Lower leg skin (tissue), 4 donors: ENCODE measurements around the gene TMPRSS9. TPM values are rescaled to one million over a fixed set of nuclear protein-coding genes. Genes with fewer than 3 reads are reported as not detected.

ENCODE experiments used
- DNase-seq, 2 donors: peaks; one replicate each; pipeline ENCODE4 v3.0.0-alpha.2; 2019; ENCODE audit warnings: low spot score in 2 of 2
- H3K4me3 ChIP-seq: fragments of 200-600 bp; sonication (generic); 2 replicates; pipeline ENCODE4 v1.5.1; 2017; ENCODE audit warnings: mild to moderate bottlenecking, low read depth; ENCODE audit not compliant: poor library complexity, severe bottlenecking
- CTCF ChIP-seq, 3 donors: fragments of 450-650 bp; IDR thresholded peaks; one replicate each; pipeline ENCODE4 v1.5.1; 2016; ENCODE audit warnings: antibody characterized with exemption in 3 of 3, mild to moderate bottlenecking in 3 of 3, moderate library complexity in 2 of 3
- POLR2A ChIP-seq, 2 donors: fragments of 450-650 bp; IDR thresholded peaks; one replicate each; pipeline ENCODE4 v1.6.1; 2016 to 2017; ENCODE audit warnings: antibody characterized with exemption in 2 of 2, mild to moderate bottlenecking in 1 of 2, moderate library complexity in 1 of 2
- WGBS, 2 donors: methylation state at CpG; one replicate each; pipeline ENCODE4 v1.1.5; 2018; 5-methylcytosine and 5-hydroxymethylcytosine counted together
- intact Hi-C: fragments of 100-400 bp; cut with DNase I; formaldehyde crosslinking; loops from one replicate; pipeline ENCODE4 v1.15.0; 2023; ENCODE audit warnings: low total_unique reads
- total RNA-seq, 4 donors: library from RNA; depleted of rRNA; stranded (reverse); fragments of >200 nt; gene quantifications; one replicate each; pipeline ENCODE4 v1.1.0, GENCODE V29; 2016

Gene TMPRSS9
- total RNA-seq, 4 donors from 2014 or later, result not detected

- TF ChIP-seq CTCF (IDR thresholded peaks at IDR 0.05), result no peak
- no peak for TF ChIP-seq POLR2A (IDR thresholded peaks at IDR 0.05)
- 63 to 76% methylated on average over 17 of the region's 17 CpGs for WGBS, 2 donors
- intact Hi-C loops, result no loop called here
- no peak overlapping the region for H3K4me3 ChIP-seq
- DNase-seq, result no peak
Measured at GRCh38 chr19:2363419-2363818, 3.4 kb downstream of the TMPRSS9 start.

- intact Hi-C loops, result no loop called here
- 71 to 79% methylated on average over 10 of the region's 10 CpGs for WGBS, 2 donors
- H3K4me3 ChIP-seq, result no peak overlapping the region
- DNase-seq, result no peak
- TF ChIP-seq POLR2A (IDR thresholded peaks at IDR 0.05) (no peak), CTCF (IDR thresholded peaks at IDR 0.05) (no peak)
Measured at GRCh38 chr19:2365201-2365970, 5.3 kb downstream of the TMPRSS9 start.

GRCh38 chr19:2371656-2372055 lies 11.6 kb downstream of the TMPRSS9 start:
- no peak for DNase-seq
- no peak overlapping the region for H3K4me3 ChIP-seq
- TF ChIP-seq POLR2A (IDR thresholded peaks at IDR 0.05) (no peak), CTCF (IDR thresholded peaks at IDR 0.05) (no peak)
- intact Hi-C loops, result no loop called here
- 74 to 80% methylated on average over 16 of the region's 16 CpGs for whole genome bisulfite sequencing, 2 donors

- WGBS, 2 donors, result 37 to 54% methylated on average over 11 of the region's 11 CpGs
Measured at GRCh38 chr19:2372076-2372612, 12.1 kb downstream of the TMPRSS9 start.

GRCh38 chr19:2374808-2375207 lies 14.7 kb downstream of the TMPRSS9 start:
- DNase-seq, result no peak
- 72% methylated on average over 13 of the region's 13 CpGs for WGBS, 2 donors
- intact Hi-C loops, result no loop called here
- TF ChIP-seq POLR2A (IDR thresholded peaks at IDR 0.05) (no peak), CTCF (IDR thresholded peaks at IDR 0.05) (no peak)
- no peak overlapping the region for H3K4me3 ChIP-seq

More at GRCh38 chr19:2372076-2372612, 12.1 kb downstream of the TMPRSS9 start:
- H3K4me3 ChIP-seq, result no peak overlapping the region
- intact Hi-C loops, result no loop called here
- DNase-seq, result no peak
- TF ChIP-seq CTCF (IDR thresholded peaks at IDR 0.05) (no peak), POLR2A (IDR thresholded peaks at IDR 0.05) (no peak)
